Esophagus mucosa (tissue), 1 donor: ENCODE results near the gene NUP107. TPM values are rescaled to one million over a fixed set of nuclear protein-coding genes. Genes with fewer than 3 reads are reported as not detected.
"Not testable (repeated sequence)": the region's sequence is repeated elsewhere in the genome, so short reads cannot be mapped to it uniquely, and the experiment has no call there.

Experiments used
- ATAC-seq: fragments of 200-7000 bp; cut with Tn5 transposase; one replicate; pipeline ENCODE4 v1.9.1; 2020
- total RNA-seq: library from RNA; stranded (reverse); gene quantifications from one replicate; pipeline ENCODE4 v1.2.4, GENCODE V29; 2023
- donor health status: DM: yes; HTN: yes; CAD: no.

NUP107 gene
- 27.0 TPM for total RNA-seq

DNA sequence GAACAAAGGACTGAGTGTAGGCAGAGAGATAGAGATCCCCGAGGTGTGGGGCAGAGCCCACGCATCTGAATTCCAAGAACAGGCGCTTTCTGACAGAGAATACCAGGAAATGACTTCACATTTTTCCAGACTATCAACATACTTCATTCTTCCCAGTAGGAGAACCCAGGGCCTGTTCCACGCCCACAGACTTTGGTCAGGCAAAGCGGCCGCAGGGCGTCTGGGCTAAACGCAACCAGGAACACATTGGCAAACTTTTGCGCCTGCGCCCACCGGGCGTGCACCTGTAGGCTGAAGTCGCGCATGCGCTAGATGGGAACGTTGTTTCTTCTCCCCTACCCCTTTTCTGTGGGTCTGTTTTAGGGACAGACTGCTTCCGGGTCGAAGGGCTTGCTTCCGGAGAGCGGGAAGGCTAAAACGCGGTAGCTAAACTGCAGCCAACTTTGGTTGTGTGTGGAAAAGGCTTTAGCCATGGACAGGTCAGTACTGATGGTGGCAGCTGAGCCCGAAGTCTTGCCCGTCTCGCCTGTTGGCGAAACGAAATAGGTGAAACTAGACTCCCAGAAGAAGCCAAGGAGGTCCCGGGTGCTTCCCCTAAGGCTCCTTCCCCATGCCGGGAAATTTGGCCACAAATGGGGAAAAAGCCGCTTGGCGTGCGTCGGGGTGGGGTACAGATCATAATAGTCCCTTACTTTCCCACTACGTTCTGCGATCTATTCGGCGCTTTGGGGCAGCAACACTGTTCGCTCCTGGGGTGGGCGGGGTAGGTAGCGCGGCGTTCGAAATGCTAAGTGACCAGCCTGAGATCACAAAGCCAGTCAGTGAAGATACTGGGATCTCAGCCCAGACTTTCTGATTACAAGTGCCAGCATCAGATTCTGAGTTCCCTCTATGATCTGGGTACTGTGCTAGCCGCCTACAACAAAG is at the start of gene NUP107:
NUP107 (plus strand) TSS at position 384 of the 927 bp plus-strand sequence; CDS start at position 472, 88 bp downstream.
- peak; percentile 99 for ATAC-seq

DNA sequence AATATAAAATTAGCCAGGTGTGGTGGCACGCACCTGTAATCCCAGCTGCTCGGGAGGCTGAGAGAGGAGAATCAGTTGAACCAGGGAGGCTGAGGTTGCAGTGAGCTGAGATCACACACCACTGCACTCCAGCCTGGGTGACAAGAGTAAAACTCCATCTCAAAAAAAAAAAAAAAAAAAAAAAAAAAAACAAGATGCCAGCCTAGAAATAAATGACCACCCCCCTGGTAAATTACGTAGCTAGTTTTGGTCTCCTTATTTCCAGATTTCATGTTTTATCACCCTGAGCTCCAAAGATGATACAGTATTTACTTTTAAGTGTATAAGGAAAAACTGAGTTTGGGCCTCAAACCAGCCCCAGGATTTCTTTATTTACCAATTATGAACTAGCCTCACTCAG is 49.3 kb upstream of the NUP107 start:
- ATAC-seq = not testable (repeated sequence)

DNA sequence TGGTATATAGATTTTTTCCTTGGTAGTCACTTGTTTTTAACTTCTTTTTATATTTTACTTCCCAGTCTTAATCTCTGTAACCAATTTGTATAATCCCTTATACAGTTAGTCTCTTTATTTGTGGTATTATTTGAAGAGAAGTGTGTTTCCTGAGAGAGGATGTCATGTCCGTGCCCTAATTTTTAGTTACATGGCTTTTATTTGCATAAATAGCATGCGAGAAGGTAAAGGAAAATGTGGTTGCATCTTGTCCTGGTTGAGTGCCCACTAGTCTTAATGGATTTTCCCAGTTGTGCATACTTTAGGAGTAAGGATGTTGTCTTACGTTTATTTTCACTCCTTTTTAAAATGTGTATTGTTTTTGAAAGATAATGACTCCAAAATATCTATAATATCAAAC is 48.6 kb upstream of the NUP107 start:
- ATAC-seq = no peak

DNA sequence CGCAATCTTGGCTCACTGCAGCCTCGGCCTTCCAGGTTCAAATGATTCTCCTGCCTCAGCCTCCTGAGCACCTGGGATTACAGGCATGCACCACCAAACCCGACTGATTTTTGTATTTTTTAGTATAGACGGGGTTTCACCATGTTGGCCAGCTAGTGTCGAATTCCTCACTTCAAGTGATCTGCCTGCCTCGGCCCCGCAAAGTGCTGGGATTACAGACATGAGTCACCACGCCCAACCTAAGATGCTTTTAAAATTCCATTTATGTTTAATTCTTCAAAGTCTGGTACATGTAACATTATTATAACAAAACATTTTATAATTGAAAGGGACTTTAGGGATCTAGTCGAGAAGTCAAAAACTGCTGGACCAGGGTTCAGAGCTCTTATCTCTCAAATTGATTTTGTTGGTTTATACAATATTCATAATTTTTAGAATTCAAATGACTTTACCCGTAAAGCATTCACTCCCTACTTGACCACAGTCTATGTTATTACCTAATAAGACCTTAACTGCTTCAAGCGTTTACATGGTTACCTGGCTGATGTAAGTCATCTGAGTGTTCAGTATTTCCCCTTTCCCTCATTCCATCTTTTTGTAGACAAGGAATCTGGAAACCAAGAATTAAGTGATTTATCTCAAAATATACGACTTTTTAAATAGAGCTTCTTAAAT is 47.9 kb upstream of the NUP107 start:
- no peak for ATAC-seq

DNA sequence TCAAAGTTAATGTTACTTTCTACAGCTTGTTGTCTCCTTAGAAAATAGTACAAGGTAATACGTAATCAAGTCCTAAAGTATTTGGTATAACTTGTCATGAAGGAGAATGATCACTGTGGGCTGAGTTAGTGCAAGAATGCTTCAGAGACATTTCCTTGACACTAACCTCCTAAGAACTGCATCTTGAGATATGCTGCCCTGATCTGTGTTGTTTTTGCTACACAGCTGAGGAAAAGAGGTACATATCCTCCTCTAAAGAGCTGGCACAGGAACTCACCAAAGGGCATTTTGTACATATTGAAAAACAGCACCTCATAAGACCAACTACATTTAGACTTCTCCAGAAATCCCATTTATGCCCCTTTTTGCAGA is 47.4 kb upstream of the NUP107 start:
- ATAC-seq = no peak

DNA sequence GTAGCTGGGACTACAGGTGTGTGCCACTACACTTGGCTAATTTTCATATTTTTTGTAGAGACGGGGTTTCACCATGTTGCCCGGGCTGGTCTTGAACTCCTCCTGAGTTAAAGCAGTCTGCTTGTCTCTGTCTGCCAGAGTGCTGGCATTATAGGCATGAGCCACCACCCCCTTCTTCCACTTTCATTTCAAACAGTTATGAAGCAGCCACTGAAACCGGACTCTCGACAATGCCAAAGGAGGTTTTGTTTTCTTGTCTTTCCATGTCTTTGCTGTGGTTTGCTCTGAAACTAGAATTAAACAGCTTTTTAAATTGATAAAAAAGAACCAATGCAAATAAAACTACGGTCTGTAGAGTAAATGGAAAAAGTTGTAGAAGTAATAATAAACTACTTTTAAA is 45.6 kb upstream of the NUP107 start:
- no peak for ATAC-seq

DNA sequence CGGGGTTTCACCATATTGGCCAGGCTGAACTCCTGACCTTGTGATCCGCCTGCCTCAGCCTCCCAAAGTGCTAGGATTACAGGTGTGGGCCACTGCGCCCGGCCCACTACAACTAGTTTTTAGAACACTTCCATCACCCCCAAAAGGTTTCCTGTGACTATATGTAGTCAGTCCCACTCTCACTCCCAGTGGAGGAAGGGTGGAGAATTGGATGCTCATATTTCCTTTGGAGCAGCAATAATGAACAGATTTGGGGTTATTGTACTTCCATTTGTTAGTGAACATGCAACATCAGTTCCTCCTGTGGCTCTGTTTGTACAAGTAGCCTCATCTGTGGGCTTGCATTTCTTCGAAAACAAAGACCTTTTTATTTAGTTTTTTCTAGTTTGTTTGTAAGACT is 40.3 kb upstream of the NUP107 start:
- no peak for ATAC-seq

DNA sequence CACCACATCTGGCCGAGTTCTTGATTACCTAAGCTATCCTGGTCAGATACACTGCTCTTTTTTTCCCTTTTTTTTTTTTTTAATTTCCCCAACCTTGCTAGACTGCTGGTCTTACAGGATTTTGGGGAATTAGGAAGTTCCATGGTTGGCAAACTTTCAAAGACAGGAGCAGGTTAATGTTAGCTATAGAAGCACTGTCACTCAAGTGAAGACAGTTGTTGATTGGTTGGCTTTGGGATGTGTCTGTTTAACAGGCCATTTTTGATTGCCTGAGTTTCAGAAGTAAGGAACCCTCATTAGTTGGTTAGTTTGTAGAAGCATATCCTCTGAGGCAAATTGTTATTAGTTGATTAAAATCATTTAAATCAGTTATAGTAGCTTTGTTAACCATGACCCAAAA is 39.3 kb upstream of the NUP107 start:
- no peak for ATAC-seq

DNA sequence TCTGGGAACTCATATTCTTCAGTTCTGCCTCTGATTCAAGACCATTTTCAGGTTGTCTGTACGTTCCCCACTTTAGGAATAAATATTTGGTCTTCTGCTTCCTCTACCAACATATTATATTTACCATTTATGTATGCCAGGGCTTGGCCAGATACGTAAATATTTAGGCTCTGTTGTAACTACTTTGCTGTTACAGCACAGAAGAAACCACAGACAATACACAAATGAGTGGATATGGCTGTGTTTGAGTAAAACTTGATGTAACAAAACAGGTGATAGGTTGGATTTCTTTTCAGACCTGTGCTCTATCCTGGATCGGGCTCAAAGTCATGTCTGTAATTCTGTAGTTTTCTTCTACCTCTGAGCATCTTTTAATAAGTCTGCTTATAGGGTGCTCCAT is 38.6 kb upstream of the NUP107 start:
- no peak for ATAC-seq

DNA sequence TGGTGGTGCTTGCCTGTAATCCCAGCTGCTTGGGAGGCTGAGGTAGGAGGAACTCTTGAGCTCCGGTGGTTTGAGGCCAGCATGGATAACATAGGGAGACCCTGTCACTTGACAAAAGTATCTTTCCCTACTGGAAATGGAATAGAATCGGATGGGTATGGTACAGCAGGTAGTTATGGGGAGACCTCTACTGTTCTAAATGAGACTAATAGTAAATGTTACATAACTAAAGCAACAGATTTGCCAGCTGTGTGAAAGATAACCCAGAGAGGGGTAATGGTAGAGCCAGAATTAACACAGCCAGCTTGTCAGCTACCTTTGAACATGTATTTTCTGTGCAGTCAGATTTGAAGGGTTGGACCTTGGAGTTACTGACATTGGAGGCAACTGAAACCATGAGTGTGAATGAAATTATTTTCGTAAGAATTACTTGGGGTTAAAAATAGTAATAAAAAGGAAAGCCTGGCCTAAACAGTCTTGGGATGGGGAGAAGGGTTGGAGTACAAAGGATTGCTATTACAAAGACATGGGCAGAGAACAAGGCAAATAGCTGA is 21.7 kb upstream of the NUP107 start:
- no peak for ATAC-seq

DNA sequence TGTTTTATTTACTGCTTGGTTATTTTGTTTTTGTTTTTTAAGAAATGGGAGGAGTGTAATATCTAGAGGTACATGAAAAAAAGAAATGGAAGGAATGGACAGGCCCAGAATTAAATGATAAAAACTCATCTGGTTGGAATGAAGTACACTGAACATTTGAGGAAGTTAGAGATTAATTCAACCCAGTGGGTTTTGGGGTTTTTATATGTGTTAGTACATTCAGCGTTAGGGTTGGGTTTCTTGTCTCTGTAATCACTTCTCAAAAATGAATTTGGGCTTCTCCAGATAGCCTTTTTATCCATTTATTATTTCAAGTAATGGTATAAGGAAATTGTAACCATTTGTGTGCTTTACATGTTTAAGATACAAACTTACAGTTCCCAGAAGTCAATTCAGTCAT is 19.5 kb upstream of the NUP107 start:
- no peak for ATAC-seq

DNA sequence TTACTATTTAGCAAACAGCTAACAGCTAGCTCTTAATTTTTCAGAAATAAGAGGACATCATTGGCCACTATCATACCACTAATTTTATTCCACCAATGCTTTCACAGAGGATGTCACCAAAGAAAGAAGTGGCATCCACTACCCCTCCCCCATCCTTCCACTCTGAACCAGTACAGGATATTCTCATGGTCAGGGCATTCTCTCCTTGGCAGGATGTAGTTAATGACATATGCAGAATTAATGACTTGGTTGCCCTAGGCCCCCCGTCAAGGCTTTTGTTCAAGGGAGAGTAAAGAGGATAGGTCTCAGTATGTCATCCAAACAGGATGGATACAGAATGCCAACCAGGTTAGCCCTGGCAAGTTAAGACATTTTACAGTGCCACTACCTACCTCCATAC is 18.9 kb upstream of the NUP107 start:
- no peak for ATAC-seq

DNA sequence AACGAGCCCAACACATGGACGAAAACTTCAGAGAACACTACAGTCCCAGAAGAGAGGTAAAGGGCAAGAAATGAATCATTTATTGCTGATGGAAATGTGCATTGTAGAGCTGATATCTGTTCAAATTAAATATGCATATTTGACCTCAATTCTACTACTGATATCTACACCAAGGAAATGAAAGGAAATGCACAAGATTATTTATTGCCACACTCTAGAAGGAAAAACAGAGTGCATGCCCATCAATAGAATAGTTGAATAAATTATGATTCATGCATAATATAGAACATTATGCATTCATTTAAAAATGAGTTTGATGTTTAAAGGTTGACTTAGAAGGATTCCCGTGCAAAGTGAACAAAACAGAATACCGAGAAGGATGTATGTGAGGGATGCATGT is 15.6 kb upstream of the NUP107 start:
- ATAC-seq = no peak

DNA sequence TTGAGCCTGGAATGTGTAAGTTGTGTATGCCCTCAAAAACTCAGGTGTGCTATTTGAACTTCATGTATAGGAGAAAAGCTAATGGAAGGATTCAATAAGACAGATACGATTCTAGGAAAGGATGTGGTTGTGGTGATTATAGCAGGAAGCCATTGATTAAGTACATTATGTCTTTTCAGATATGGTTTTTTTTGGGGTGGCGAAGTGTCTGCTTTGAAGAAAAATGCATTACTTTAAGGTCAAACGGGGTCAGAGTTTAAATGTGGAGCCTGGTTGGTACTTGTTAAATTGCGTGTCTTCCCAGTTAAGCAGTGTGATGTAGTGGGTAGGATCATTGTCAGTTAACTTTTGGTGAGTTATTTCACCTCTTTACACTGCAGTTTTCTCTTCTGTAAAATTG is 13.0 kb upstream of the NUP107 start:
- no peak for ATAC-seq

DNA sequence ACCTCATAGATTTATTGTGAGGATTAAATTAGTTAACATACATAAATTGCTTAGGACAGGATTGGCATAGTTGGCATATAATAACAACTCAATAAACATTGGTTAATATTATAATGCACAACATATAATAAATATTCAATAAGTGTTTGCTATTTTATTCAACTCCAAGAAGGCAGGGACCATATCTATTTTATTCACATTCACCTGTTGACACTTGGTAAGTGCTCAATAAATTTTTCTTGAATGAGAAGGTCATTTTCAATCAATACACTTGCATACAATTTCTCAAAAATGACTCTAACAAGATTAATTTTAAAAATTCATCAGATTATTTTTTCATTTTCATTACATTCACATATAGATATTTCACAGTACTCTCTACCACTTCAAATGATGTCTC is 12.4 kb upstream of the NUP107 start:
- no peak for ATAC-seq

DNA sequence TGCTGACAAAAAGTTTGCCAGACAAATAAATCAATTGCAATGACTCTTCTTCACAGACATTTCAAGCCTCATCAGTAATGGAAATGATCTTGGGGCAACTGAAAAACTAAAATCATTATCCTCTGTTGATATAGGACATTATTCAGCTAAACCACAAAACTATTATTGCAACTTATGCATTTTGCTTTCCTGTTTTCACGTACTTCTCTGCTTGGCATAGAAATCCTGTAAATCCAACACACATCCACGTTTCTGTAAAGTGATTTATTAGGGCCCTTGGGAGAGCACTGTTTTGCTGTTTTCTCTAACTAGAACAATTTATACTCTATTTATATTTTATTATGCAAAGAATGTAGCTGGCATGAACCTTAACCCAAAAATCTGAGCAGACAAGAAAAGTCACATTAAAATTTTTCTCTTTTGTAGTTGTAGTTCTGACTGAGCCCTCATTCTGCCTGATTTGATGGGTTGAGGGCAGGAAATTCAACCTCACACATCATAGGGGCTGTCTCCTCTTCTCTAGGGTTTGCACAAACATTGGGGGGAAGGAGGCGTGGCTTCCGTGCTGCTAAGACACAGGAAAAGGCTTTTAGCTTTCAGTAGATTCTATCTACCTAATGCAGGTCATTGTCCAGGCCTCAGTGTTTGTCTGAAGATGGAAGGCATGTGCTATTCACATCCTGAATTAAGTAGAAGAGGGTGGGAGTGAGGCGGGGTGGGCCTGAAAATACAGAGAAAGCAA is 11.5 kb upstream of the NUP107 start:
- peak; percentile 23 for ATAC-seq

DNA sequence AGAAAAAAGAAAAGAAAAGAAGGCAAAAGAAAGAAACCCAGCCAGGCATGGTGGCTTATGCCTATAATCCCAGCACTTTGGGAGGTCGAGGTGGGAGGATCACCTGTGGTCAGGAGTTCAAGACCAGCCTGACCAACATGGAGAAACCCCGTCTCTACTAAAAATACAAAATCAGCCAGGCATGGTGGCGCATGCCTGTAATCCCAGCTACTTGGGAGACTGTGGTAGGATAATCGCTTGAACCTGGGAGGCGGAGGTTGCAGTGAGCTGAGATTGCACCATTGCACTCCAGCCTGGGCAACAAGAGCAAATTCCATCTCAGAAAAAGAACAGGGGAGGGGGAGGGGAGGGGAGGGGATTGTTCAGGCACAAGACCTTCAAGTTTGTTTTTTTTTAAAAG is 9.9 kb upstream of the NUP107 start:
- ATAC-seq = not testable (repeated sequence)

DNA sequence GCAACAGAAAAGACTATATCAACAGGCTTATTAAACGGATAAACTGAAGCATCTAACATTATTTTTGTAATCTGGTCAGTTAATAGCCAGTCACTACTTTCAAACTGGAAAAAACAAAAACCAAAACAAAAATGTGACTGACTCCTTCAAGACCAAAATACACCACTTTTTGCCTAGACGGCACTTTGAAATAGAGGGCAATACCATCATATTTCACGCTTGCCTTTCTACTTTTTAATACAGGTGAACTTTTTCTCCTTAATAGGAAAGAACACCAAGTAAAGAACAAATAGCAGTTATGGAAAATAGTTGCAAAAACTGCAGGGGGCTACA is 550 bp upstream of the NUP107 start:
- no peak for ATAC-seq

DNA sequence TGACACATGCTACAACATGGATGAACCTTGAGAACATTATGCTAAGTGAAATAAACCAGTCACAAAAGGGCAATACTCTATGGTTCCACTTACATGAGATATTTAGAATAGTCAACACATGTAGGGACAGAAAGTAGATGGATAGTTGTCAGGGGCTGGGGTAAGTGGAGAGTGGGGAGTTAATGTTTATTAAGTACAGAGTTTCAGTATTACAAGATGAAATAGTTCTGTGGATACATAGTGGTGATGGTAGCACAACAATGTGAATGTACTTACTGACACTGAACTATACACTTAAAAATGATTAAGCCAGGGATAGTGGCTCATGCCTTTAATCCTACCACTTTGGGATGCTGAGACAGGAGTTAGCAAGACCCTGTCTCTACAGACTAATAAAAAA is 8.7 kb downstream of the NUP107 start:
- ATAC-seq = no peak

DNA sequence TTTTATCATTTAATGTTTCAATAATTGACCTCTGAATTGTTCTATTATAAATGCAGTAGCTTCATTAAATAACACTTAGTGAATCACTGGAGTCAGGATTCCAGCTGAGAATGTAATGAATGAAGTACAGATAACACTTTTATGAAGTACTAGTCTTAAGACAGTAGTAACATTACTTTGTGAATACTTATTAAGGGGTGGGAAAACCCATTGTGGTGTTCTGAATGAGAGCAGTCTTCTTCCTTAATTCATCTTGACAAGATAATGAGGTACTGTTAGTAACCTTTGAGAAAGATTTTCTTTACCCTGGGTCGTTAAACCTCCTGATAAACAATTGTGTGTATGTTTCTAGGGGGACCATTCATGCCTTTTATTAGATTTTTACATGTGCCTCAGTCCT is 12.7 kb downstream of the NUP107 start:
- no peak for ATAC-seq

DNA sequence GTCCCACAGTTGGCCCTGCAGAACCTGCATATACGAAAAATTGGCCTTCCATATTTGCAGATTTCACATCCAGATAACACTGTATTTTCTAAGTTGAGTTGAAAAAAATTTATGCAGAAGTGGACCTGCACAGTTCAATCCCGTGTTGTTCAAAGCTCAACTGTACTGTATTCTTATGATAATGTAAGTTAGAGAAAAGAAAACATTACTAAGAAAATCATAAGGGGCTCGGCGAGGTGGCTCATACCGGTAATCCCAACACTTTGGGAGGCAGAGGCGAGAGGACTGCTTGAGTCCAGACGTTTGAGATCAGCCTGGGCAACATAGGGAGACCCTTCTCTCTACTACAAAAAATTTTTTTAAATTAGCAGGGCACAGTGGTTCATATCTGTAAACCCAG is 41.0 kb downstream of the NUP107 start:
- no peak for ATAC-seq

DNA sequence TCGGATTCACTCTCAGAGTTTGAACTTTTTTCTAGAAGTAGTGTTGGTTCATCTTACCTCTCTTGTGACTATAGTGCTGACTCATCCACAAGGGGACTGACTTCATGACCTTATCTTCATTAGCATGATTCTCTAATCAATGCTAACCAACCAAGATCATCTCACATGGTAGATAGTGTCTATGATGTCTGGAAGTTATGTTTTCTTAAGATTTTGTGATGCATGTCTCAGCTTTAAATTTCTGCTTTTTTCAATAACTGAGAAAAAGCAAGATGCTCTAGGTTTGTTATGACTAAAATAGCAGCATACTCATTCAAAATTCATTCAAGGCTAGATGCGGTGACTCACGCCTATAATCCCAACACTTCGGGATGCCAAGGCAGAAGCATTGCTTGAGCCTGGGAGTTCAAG is 46.9 kb downstream of the NUP107 start:
- no peak for ATAC-seq

DNA sequence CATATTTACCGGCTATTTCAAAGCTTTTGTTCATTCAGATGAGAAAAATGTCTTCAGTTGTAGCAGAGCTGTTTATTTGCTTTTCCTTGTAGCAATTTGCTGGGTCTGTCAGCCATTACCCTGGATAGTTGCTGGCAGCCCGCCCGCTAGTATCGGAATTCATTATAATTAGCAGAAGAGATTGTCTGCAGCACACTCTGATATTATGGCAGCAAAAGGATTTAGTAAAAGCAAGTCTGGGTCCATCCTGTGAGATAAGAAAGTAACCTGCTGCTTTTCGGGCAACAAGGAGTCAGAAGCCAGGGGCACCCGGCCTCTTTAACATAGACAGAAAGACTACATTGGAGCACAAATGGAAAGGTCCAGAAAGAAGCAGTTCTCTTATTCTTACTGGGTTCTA is 53.1 kb downstream of the NUP107 start:
- ATAC-seq = no peak
